Upper lobe of left lung (tissue), 4 donors: Measurements from ENCODE around the gene NF2.

Experiments used
- EP300 ChIP-seq, 4 donors: sonication (generic); formaldehyde crosslinking; IDR thresholded peaks; one replicate each; pipeline ENCODE4 v1.5.1; 2017; ENCODE audit warnings: antibody characterized with exemption in 4 of 4, control low read depth in 2 of 4
- TF ChIP-seq, protein P1 (sequence below), 6 experiments: fragments of 450-650 bp in 4 of 6; fragments of 200-600 bp in 2 of 6; sonication (generic) in 2 of 6; IDR thresholded peaks; one replicate each; pipeline ENCODE4 v1.5.1; 2016 to 2019; ENCODE audit warnings: antibody characterized with exemption in 6 of 6

DNA sequence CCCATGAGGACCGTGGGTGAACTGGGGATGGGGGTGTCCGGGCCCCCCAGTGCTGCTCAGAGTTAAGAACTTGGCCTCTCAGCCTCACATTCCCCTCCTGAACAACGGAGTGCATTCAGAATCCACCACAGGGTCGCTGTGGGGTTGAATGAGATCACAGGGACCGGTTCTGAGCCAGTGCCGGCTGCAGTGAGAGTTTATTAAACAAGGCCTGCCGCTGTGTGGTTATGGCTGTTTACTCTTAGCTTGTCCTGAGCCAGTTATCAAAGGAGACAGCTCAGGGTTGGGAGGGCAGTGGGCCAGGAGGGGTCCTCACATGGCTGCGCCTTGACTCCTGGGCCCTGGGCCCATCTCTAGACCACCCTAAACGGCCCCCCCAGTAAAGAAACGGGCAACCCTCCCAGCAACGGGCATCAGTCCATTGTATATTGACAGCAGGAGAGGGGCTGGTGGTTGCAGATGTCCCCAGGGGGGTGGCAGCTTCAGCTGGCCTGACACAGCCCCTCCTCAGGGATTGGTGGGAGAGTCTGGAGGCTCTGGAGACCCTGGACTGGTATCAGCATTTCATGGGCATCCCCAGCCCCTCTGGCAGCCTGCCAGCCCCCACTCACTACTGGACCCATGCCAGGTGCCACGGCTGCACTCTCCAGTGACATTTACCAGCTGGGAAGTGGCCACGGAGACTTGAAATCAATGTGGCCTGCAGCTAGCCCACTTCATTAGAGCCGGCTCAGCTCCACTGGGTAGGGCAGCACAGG lies 101.3 kb downstream of the NF2 start:
- no peak for TF ChIP-seq EP300 (IDR thresholded peaks at IDR 0.05)
- TF ChIP-seq, protein P1, sequence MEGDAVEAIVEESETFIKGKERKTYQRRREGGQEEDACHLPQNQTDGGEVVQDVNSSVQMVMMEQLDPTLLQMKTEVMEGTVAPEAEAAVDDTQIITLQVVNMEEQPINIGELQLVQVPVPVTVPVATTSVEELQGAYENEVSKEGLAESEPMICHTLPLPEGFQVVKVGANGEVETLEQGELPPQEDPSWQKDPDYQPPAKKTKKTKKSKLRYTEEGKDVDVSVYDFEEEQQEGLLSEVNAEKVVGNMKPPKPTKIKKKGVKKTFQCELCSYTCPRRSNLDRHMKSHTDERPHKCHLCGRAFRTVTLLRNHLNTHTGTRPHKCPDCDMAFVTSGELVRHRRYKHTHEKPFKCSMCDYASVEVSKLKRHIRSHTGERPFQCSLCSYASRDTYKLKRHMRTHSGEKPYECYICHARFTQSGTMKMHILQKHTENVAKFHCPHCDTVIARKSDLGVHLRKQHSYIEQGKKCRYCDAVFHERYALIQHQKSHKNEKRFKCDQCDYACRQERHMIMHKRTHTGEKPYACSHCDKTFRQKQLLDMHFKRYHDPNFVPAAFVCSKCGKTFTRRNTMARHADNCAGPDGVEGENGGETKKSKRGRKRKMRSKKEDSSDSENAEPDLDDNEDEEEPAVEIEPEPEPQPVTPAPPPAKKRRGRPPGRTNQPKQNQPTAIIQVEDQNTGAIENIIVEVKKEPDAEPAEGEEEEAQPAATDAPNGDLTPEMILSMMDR (IDR thresholded peaks at IDR 0.05) = no peak
